ENCODE measurements around the gene IFFO2. TPM values are rescaled to one million over a fixed set of nuclear protein-coding genes. Genes with fewer than 3 reads are reported as not detected.

IFFO2 gene
- total and polyA plus RNA-seq, 8 donors: 13.9 to 38.4 (median 24.3) TPM

- ATAC-seq (no peak), DNase-seq (no peak), FAIRE-seq (no peak)
- Histone ChIP-seq H3K36me3 (no peaks in the 10 kb centered on the region), H3K4me1 (no peaks in the 10 kb centered on the region), H3K9me3 (no peaks in the 10 kb centered on the region), H3K27me3 (no peaks in the 10 kb centered on the region), H3K4me3 (no peak overlapping the region), H3K27ac (no peak overlapping the region)
- no peak for TF ChIP-seq CTCF (IDR thresholded peaks at IDR 0.05)
- intact Hi-C loops (cut with DNase I): no loop called here
- WGBS, 2 donors: 71 to 74% methylated on average over 9 of the region's 9 CpGs
Measured at GRCh38 chr1:18861082-18861481, 95.4 kb downstream of the IFFO2 start.

DNA sequence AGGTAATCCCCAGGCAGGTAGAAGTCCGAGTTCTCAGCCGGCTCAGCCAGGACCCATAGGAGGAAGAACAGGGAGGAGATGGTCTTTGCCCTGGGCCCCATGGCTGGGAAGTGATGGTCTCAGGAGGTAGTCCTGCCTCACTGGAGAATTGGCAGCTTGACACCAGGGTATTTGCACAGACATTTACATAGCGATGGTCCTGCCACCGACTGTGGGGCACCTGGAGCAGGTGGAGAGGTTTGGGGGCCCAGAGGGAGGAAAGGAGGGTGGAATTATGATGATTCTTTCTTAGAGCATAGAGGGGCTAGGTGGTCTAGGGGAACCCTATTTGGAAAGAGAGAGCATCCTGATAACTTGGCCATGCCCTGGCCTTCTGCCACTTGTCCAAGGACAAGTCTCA is 96.9 kb downstream of the IFFO2 start, which contains the start of gene TAS1R2:
TSS of gene TAS1R2 (minus strand) at position 101 of the 400 bp plus-strand sequence. CDS start at position 101, 0 bp downstream.
- Histone ChIP-seq H3K36me3 (no peaks in the 10 kb centered on the region), H3K4me3 (no peak within 1 kb of the TSS), H3K27me3 (no peaks in the 10 kb centered on the region), H3K27ac (no peak within 1 kb of the TSS), H3K9me3 (no peaks in the 10 kb centered on the region), H3K4me1 (no peaks in the 10 kb centered on the region)
- ATAC-seq: no peak
- FAIRE-seq: no peak
- WGBS, 2 donors: 45 to 62% methylated on average over 4 of the region's 4 CpGs
- no peak for DNase-seq
- no peak for TF ChIP-seq CTCF (IDR thresholded peaks at IDR 0.05)
- intact Hi-C loops (cut with DNase I): no loop called here

GRCh38 chr1:18858070-18858688 is 98.3 kb downstream of the IFFO2 start:
- DNase-seq (no peak), ATAC-seq (no peak), FAIRE-seq (no peak)
- no peak for TF ChIP-seq CTCF (IDR thresholded peaks at IDR 0.05)
- intact Hi-C loops (cut with DNase I): no loop called here
- no peaks in the 10 kb centered on the region for H3K36me3 ChIP-seq
- no peaks in the 10 kb centered on the region for H3K4me1 ChIP-seq
- WGBS, 2 donors: 72 to 79% methylated on average over 7 of the region's 7 CpGs
- H3K27me3 ChIP-seq: no peaks in the 10 kb centered on the region
- no peaks in the 10 kb centered on the region for H3K9me3 ChIP-seq
- no peak overlapping the region for H3K27ac ChIP-seq
- no peak overlapping the region for H3K4me3 ChIP-seq

DNA sequence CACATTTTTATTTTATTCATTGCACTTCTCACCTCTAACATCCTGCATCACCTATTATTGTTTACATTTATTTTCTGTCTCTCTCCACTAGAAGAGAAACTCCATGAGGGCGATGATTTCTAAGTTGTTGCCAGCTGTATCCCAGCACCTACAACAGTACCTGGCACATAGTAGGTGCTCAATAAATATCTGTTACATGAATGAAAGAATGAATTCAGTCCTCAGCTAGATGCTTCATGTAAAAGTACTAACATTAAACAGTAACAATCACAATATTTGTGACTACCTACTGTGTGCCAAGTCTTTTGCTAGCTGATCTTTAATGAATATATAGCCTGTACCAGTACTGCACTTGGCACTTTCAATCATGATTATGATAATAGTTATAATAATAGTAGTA is 100.0 kb downstream of the IFFO2 start:
- Histone ChIP-seq H3K4me1 (no peaks in the 10 kb centered on the region), H3K9me3 (no peaks in the 10 kb centered on the region), H3K36me3 (no peaks in the 10 kb centered on the region), H3K4me3 (no peak overlapping the region), H3K27me3 (no peaks in the 10 kb centered on the region), H3K27ac (no peak overlapping the region)
- 87 to 94% methylated on average over 1 of the region's 1 CpG for WGBS, 2 donors
- DNase-seq (no peak), FAIRE-seq (no peak), ATAC-seq (no peak)
- TF ChIP-seq CTCF (IDR thresholded peaks at IDR 0.05): no peak
- intact Hi-C loops (cut with DNase I): no loop called here

DNA sequence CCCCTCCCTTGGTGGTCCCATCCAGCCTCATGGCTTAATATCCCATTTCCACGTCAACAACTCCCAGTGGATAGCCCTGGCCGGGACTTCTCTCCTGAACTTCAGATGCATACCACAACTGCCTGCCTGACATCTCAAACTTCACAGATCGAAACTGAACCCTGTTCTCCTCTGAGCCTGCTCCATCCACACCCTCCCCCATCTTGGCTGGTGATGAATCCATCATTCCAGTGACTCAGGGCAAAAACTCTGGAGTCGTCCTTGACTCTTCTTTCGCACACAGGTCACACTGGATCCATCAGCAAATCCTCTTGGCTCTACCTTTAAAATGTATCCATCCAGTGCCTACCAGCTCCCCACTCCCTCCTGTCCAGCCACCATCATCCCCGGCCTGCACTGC is 100.9 kb downstream of the IFFO2 start:
- TF ChIP-seq CTCF (IDR thresholded peaks at IDR 0.05): no peak
- no peak for FAIRE-seq
- Histone ChIP-seq H3K9me3 (no peaks in the 10 kb centered on the region), H3K36me3 (no peaks in the 10 kb centered on the region), H3K4me1 (no peaks in the 10 kb centered on the region), H3K27me3 (no peaks in the 10 kb centered on the region), H3K4me3 (no peak overlapping the region), H3K27ac (no peak overlapping the region)
- 56 to 62% methylated on average over 6 of the region's 6 CpGs for WGBS, 2 donors
- no peak for DNase-seq
- intact Hi-C loops (cut with DNase I): no loop called here
- no peak for ATAC-seq

All from pancreas (tissue), 10 donors.